HG03378 (cell line): ENCODE results near the gene CIAO3.

Source experiments
- ATAC-seq: cut with Tn5 transposase; IDR thresholded peaks from one replicate; pipeline ENCODE4 v1.9.1; 2021; ENCODE audit warnings: mild to moderate bottlenecking, moderate library complexity; ENCODE audit not compliant: unreplicated experiment

CIAO3 gene

DNA sequence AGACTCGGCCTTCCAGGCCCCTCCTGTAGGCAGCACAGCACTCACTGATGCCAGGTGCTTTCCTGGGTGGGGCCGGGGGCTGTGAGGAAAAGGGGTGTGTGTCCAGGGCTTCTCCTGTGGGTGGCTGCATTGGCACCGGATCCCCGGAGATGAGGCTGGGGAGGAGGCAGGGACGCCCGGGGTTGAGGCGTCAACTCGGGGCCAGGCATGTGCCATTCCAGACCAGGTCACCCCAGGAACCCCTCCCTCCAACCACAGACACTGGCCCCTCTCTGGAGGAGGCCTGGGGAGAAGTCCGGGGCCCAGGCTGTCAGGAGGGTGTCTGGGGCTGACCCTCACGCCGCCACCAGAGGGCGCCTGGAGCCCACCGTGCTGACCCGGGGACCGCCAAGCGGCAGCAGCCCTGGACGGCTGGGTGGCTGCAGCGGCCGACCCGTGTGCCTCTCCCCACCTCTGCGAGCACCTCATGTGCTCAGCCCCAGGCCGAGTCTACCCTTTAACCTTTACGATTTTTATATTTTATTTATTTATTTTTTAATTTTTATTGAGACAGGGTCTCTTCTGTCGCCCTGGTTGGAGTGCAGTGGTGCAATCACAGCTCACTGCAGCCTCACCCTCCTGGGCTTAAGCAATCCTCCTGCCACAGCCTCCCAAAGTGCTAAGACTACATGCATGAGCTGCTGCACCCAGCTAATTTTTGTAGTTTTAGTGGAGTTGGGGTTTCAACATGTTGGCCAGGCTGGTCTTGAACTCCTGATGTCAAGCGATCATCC, 29.1 kb downstream of the CIAO3 start:
- ATAC-seq: no peak

DNA sequence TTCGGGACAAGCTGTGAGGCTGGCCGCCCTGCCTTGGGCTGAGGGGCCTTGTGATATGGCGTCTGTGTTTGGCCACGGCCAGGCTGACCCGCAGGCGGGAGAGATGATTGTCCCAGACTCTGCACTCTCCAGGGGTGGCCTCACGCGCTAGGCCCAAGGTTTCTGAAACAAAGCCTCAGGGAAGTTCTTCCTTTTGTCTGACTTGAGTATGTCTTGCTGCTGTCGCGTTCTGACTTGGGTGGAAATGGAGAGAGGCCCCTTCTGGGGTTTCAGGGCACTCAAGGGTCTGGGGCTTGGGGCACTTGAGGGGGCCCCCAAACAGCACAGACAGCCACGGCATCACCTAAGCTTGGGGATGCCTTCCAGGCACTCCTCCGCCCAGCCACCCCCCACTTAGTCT, 29.7 kb downstream of the CIAO3 start:
- ATAC-seq: no peak

DNA sequence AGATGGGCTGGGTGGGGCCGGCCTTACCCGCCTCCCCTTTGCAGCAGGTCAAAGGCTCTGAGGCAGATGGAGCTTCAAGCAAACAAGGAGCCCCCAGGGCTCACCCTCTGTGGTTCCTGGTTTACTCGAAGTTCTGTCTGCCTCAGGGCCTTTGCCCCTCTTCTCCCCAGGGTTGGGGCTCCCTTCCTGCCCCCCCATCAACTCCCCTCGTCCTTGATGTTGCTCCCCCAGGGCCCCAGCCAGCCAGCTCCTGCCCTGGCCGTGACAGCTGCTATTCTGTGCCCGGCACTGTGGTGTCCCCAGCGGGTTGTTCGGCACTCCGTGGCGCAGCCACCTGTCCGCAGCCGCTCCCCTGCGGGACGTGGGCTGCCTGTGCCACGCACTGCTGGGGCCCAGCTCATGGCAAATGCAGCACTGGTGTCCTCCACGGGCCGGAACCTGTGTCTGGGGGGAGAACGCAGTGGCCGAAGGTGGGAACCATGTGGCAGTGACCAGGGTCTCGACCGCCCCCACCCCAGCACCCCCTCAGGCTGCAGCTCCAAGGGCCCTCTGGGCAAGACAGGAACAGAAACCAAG, 30.2 kb downstream of the CIAO3 start:
- ATAC-seq: no peak

DNA sequence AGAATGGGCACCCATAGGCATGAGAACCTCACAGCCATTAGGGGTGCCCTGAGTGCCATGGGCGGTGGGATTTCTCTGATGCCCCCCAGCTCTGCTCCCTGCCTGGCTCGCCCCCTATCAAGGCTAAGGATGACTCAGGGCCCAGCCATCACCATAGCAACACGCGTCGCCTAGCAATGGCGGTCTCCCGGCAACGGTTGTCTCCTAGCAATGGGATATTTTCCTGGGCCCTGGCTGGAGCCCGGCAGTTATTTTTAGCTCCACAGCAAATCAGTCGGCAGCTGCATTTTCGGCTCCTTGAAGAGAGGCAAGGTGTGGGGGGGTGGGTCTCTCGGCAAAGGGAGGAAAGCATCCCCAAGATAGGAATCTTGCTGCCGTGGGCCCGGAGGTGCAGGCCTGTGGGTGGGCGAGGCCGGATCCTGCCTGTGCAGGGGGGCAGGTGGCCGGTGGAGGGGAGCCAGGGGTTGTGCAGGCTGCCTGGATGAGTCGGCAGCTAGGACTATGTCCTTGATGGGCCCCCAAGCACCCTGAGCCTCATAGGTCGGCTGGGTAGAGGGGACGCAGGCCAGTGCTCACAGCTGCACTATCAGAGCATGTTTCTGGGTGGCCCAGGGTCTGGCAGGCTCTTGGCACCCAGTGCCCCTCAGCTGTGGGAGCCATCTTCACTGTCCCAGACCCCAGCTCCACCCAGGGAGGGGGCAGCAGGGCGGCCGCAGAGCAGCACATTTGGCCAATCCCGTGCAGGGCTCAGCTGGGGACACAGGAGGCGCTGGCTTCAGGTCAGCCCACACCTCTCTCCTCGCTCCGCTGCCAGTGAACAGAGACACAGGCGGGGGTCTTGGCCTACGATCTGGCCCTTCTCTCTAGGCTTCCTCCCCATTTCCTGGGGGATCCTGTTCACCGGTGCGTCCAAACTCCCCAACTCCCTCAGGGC, 31.0 kb downstream of the CIAO3 start:
- ATAC-seq: no peak

DNA sequence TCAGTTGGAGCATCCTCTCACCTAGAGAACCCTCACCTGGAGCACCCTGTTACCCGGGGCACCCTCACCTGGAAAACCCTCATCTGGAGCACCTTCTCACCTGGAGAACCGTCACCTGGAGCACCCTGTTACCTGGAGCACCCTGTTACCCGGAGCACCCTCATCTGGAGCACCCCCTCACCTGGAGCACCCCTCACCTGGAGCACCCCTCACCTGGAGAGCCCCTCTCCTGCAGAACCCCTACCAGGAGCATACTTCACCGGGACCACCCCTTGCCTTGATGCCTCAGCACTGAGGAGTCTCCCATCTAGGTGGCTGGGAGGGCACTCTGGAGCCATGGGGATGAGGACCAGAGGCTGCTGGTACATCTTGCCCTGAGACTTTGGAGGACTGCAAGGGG, 31.8 kb downstream of the CIAO3 start:
- no peak for ATAC-seq

DNA sequence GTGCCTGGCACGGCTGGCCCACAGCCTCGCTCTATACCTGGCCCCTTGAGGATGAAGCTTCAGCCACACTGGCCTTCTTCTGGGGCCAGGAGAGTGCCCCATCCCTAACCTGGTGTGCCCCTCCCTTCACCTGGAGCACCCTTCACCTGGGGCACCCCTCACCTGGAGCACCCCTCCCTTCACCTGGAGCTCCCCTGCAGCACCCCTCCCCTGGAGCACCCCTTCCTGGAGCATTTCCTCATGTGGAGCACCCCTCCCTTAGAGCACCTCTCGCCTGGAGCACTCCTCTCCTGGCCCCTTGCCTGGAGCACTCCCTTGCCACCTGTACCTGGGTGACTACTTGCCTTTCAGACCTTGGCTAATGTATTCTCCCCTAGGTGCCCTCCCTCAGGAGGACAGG, 32.8 kb downstream of the CIAO3 start:
- no peak for ATAC-seq

DNA sequence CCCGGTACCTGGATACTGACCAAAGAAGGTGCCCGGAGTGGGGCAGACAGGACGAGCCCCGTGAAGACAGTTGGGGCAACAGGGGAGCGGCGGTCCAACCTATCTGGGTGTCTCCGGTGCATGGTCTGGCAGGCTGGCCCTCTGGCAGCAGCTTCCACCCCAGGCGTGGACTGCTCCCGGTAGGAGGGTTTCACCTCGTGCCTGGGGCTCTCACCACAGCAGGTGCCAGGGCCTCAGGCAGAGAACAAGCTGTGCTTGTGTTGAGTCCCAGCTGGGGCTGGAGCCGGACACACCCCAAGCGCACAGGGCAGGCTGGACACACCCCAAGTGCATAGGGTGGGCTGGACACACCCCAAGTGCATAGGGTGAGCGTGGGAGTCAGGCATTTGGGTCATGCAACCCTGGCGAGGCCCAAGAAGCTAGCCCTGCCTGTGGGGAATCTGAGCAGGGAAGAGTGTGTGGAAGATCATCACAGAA, 33.7 kb downstream of the CIAO3 start:
- no peak for ATAC-seq

DNA sequence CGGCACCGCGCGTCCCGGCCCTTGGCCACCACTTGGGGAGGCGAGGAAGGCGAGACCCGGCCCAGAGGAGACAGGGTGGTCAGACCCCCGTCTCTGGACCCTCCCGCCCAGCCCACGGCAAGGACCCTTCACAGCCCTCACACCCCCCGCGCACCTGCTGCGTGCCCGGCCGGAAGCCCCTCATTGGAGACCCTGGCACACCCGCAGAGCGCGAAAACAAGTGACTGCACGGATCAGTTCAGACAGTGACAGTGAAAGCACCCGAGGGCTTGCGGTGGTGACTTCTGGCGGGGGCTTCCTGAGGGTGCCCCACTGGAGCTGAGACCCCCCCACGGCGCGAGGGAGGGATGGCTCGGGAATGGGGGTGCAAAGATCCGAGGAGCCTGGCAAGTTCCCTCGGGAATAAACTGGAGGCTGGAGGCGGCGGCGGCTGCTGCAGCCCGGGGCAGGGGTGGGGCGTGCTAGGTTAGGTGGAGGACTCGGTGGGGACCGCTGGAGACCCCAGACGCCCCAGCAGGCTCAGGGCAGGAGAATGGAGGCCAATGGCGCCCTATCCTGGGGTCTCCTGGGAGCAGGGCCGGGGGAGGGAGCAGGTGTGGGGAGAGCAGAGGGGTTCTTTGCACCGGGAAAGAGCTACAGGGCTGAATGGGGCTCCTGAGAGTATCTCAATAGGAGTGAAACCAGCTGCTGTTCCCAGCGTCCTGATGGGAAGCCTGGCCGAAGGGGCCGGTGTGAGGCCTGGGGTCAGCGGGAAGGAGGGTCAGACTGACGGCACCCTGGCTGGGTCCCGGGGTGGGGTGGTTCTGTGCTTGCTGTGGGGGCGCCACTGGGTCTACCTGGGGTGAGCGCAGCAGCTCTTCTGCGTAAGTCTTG, 34.4 kb downstream of the CIAO3 start:
- ATAC-seq: no peak

DNA sequence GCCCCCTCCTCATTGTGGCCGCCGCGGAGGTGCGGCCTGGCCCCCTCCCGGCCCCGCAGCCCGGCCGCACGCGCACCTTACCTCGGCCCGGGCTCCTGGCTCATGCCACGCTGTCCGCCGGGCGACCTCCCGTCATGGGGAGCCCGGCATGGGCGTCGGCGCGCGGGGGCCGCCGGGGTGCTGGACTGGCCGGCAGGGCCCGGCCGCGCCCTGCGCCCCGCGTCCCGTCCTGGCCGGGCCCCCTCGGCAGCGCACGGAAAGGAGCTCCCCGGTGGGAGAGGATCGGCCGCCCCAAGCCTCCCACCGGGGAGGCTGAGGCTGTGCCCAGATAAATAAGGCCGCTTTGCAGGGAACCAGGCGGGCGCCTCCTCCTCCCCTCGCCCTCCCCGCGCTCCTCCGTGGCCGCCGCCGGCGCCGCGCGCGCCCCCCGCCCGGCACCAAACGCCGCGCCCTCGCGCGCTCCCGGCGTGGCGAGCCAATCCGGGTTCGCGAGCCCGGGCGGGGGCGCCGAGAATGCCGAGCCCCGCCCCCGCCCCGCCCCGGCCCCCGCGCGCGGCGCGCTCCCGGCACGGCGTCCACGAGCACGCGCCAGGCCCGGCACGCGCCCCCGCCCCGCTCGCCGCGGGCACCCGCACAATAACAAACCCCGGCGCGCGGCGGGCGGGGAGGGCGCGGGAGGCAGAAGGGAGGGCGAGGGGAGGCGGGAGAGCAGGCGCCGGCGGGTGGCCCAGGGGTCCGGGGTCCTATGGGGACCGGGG, 35.2 kb downstream of the CIAO3 start, which contains the start of gene FBXL16:
Gene FBXL16, minus strand, starts transcription at position 371 of the 758 bp plus-strand sequence. CDS start 8,396 bp downstream, outside the sequence.
- no peak for ATAC-seq

DNA sequence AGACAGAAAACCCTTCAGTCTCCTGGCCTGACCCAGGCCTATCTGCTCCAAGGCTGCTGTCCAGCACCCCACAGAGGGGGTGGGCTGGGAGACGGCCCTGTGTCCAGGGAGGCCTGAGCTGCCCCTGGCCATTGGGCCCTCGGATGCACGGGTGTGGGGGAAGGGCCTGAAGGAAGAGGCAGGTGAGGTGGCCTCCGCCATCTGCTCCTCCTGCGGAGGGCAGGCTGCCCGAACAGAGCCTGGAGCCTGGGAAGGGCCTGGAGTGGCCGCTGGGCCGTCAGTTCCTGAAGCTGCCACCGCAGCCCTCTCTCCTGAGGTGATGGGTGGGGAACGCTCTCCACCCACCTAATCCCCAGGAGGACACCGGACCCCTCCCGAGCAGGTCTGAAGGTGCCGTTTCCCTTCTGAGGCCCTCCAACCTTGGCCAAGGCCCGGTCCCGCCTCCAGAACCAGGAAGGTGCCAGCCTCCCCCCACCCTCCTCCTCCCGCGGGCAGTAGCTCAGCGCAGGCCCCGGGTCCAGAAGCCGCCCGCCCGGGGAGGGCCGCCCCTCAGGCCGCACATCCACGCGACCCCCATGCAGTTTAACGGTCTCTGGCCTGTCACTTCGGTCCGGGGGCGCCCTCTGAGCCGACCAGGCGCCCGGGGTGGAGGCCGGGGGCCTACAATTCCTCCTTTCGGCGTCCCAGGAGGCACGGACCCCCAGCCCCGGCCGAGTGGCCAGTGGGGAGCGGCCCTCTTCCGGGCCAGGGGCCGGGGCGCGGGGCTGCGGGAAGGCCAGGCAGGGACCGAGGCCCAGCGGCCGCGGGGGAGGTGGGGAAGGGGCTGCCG, 36.0 kb downstream of the CIAO3 start:
- ATAC-seq: no peak

DNA sequence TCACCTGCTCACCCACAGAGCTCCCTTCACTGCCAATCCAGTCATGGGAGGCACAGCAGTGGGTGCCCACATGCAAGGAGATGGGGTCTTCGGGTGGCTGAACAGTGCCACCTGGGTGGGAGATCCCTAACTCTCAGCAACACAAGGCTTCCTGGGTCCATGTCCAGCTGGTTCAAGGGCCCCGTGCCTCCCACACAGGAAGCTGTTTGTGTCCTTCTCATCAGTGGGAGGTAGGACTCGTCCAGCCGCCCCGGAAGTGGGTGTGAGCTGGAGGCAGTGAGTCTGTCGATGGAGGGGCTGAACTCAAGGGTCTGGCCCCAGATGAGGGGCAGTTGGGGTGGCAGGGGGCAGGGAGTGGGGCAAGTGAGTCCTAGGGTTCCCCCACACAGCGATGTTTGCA, 36.8 kb downstream of the CIAO3 start:
- ATAC-seq: no peak

DNA sequence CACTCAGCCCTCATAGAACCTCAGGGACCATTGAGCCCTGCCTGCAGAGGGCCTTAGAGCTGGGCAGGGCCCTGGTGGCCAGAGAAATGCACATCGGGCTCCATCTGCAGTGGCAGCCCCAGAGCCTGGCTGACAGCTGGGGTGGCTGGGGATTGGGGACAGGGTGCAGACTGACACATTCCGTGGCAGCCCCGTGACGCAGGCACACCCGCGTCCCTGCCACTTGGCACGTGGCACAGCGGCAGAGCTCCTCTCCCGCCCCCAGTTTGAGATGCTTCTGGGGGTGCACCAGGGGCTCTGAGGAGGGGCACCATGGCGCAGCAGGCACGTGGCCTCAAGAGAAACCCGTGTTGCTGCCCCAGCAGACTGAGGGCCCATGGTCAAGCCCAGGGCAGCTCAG, 37.4 kb downstream of the CIAO3 start:
- no peak for ATAC-seq

DNA sequence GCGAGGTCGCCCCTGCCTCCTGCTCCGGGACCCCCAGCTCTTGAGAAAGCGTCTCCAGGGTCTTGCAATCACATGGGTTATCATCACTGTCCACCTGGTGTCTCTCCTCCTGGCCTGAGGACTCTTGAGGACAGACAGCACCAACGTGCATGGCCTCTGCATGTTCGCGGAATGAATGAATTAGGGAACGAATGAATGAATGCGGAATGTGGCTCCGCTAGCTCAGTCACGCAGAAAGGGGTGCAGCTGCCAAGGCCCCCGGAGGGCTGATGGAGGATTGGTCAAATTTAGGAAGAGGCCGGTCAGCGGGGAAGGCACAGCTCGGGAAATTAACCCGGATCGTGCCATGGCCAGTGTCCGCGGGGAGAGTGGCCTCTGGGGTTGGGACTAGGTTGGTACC, 38.5 kb downstream of the CIAO3 start:
- no peak for ATAC-seq

DNA sequence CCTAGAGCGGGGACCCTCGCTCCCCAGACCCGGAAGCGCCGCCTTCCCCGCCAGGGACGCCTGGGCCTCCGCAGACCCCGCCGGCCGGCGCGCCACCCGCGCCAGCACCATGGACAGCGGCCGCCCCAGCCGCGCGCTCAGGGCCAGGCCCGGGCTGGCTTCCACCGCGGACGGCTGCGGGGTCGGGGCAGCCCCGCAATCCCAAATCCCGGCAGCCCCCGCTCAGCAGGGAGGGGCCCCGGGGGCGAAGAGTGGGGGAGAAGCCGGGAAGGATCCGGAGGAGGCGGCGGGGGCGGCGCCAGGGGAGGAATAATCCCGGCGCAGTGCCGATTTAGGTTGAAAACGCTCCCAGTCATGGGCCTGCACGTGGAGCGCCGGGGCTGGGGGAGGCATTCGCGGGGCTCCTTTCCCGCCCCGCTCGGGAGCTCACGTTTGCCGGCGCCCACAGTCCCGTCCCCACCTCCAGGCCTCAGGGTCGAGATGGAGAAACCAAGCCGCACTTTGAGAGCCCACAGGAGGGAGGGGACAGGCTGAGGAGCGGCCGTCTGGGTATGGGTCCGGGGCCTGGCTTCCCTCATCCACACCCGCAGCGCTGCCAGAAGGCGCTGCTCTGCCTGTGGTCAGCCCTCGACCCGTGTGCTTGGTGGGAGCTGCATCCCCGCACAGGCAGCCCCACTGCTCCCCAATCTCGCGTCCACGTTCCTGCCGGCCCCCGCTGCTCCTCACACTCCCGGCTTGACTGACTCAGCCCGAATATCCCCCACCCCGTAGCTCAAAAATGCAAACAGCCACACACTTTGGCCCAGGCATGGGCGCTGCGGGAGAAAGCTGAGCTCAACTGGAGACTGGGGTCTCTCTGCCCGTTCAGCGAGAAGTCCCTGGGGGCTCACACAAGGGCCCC, 39.9 kb downstream of the CIAO3 start:
- no peak for ATAC-seq

DNA sequence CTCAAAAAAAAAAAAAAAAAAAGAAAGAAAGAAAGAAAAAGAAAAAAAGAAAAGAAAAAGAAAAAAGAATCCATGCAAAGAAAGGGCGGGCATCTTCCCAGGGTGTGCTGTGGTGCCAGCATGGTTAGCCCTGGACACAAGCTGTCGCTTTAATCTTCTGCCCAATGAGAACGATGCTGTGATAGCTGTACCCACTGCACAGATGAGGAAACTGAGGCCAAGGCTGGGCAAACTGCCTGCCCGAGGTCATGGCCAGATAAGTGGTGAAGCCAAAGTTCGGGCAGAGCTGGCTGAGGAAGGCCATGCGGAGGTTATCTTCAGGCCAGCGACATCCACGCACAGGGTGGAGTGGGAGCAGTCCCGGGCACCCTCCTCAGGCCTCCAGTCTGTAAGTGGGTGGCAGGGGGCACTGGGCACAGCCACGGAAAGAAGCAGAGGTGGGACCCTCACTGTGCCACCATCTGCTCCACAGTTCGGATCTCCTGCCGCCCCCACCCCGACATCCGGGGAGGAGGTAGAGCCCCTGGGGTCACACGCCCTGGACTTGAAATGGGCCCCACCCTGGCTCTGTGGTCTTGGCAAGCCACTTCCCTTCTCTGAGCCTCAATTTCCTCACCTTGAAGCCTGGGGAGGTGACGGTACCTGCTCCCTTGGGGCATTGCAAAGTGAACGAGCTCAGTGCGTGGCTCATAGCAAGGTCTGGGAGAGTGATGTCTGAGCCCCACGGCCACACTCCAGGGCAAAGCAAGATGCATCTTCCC, 41.7 kb downstream of the CIAO3 start:
- no peak for ATAC-seq

DNA sequence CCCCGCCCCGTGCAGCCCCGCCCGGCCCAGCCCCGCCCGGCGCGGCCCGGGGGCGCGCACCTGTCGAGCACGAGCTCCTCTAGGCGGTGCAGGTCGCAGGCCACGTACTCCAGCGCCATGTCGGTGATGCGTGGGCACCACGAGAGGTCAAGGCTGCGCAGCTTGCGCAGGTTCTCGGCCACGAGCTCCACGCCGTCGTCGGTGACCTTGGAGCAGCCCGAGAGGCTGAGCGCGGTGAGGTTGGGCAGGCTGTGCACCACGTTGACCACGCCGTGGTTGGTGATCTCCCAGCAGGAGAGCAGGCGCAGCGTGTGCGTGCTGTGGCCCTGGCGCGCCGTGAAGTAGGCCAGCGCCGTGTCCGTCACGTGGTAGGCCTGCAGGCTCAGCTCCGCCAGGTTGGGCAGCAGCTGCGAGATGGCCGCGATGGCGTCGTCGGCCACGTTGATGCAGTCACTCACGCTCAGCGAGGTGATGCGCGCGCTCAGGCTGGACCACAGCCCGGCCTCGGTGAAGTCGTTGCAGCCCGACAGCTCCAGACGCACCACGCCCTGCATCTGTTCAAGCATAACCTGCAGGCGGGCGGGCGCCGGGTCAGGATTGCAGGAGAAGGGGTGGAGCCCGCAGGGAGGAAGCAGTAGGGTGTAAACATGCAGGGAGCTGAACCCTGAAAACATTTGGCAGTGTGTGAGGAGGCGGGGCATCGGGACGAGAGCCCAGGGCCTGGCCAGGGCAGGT, 45.3 kb downstream of the CIAO3 start:
- ATAC-seq: no peak
